ENCODE measurements around the gene PCDHGA7. TPM values are rescaled to one million over a fixed set of nuclear protein-coding genes. Genes with fewer than 3 reads are reported as not detected.

Gene PCDHGA7
- total and polyA plus RNA-seq, 2 donors (not counting 1 experiment from before 2014, with no cell fraction given): 0.49 to 1.8 TPM

DNA sequence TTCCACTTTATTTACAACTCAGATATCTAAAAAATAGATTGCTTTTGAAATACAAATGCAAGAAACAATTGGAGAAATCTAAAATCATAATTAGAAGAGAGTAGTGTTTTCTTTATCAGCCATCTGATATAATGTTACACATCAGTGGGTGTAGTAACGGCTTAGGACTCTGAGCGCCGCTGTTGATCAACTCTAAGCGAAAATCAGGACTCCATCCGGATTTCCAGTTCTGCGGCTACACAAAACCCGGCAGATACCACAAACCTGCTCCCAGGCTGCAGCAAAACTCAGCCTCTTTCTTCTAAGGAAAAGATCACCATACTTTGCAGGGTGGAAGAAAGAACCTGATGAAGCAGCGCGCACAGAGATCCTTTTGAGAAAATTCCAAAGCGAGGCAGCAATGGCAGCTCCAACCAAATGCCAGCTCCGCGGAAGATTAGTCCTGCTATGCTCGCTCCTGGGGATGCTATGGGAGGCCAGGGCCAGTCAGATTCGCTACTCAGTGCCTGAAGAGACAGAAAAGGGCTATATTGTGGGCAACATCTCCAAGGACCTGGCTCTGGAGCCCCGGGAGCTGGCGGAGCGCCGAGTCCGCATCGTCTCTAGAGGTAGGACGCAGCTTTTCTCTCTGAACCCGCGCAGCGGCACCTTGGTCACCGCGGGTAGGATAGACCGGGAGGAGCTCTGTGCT lies 20.2 kb downstream of the PCDHGA7 start, which contains the start of gene PCDHGA9:
TSS of gene PCDHGA9 (plus strand) at position 226 of the 691 bp plus-strand sequence. CDS start at position 401, 175 bp downstream.
- POLR2A ChIA-PET: no interaction called here
- no peak for ATAC-seq (ENCODE audit: low read depth)
- H3K79me2 ChIP-seq (ENCODE audit: control insufficient read depth, insufficient read depth, low read length): no peaks in the 10 kb centered on the region

More for the DNA sequence above, 20.2 kb downstream of the PCDHGA7 start, which contains the start of gene PCDHGA9:
- H4K20me1 ChIP-seq (ENCODE audit: control insufficient read depth, insufficient read depth, low read length, poor library complexity, severe bottlenecking): no peaks in the 10 kb centered on the region
- H3K4me3 ChIP-seq (ENCODE audit: control extremely low read depth in 1 of 5, extremely low read depth in 1 of 5, insufficient read depth in 1 of 5, low read depth in 2 of 5, low read length in 4 of 5): peak within 1 kb of the TSS in 3 of 5 experiments; percentile 21 to 39 (median 21)
- peak within 1 kb of the TSS; percentile 52 for H3K4me2 ChIP-seq (replicated peaks; ENCODE audit: low read depth, low read length, poor library complexity, severe bottlenecking)
- intact Hi-C loops (cut with micrococcal nuclease): loop anchor here (5.0 kb wide), 1 partner anchor 35 kb away; no protein-coding TSS in a partner anchor
- 29% methylated on average over 26 of the region's 27 CpGs for whole genome bisulfite sequencing (ENCODE audit: insufficient coverage)
- TF ChIP-seq EZH2 (IDR thresholded peaks at IDR 0.05; ENCODE audit: borderline replicate concordance, insufficient read depth, low read depth, low read length, poor library complexity, severe bottlenecking): no peak
- TF ChIP-seq, protein P1, sequence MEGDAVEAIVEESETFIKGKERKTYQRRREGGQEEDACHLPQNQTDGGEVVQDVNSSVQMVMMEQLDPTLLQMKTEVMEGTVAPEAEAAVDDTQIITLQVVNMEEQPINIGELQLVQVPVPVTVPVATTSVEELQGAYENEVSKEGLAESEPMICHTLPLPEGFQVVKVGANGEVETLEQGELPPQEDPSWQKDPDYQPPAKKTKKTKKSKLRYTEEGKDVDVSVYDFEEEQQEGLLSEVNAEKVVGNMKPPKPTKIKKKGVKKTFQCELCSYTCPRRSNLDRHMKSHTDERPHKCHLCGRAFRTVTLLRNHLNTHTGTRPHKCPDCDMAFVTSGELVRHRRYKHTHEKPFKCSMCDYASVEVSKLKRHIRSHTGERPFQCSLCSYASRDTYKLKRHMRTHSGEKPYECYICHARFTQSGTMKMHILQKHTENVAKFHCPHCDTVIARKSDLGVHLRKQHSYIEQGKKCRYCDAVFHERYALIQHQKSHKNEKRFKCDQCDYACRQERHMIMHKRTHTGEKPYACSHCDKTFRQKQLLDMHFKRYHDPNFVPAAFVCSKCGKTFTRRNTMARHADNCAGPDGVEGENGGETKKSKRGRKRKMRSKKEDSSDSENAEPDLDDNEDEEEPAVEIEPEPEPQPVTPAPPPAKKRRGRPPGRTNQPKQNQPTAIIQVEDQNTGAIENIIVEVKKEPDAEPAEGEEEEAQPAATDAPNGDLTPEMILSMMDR (IDR thresholded peaks at IDR 0.05): peak; percentile 42
- Mint-ChIP-seq H3K27me3 (peaks cover 55% of the 10 kb centered on the region), H3K4me1 (peaks cover 2% of the 10 kb centered on the region), H3K27ac (no peak within 1 kb of the TSS), H3K9me3 (ENCODE audit: insufficient read depth) (peaks cover 9% of the 10 kb centered on the region), H3K4me3 (peak within 1 kb of the TSS; percentile 73)
- CTCF ChIA-PET: interaction anchor here (0.8 to 1.8 kb wide), 7 partner anchors 10 to 164 kb away, joined by 3 to 7 read pairs (median 4); partner anchors contain the start of genes PCDHGA10, PCDHGA12 and PCDHGB7
- H3K9ac ChIP-seq (ENCODE audit: low read length): peak within 1 kb of the TSS; percentile 29
- peaks cover 0 to 55% (median 35%) of the 10 kb centered on the region in 4 experiments for H3K27me3 ChIP-seq (replicated peaks in 1 of 4; ENCODE audit: control extremely low read depth in 1 of 4, control insufficient read depth in 3 of 4, insufficient read depth in 4 of 4, low read length in 3 of 4)
- DNase-seq: peak; percentile 25
- no peaks in the 10 kb centered on the region for H3K36me3 ChIP-seq (replicated peaks in 1 of 2; ENCODE audit: control extremely low read depth in 1 of 2, control insufficient read depth in 1 of 2, extremely low read depth in 1 of 2, insufficient read depth in 2 of 2, low read length in 1 of 2)
- H3K4me1 ChIP-seq (ENCODE audit: control insufficient read depth in 2 of 2, insufficient read depth in 2 of 2, low read length in 2 of 2): no peaks in the 10 kb centered on the region
- H3K27ac ChIP-seq (ENCODE audit: low read length in 2 of 2): no peak within 1 kb of the TSS
- peak within 1 kb of the TSS; percentile 44 for H2AFZ ChIP-seq (ENCODE audit: insufficient read depth, low read depth, low read length, poor library complexity, severe bottlenecking)
- H3K9me3 ChIP-seq (ENCODE audit: control extremely low read depth in 1 of 3, control insufficient read depth in 2 of 3, insufficient read depth in 1 of 3, low read length in 2 of 3): peaks cover 0 to 50% (median 18%) of the 10 kb centered on the region in 3 donors

Data from B cell (primary cell).